ENCODE results near the gene PSPC1.

- TF ChIP-seq, protein P1, sequence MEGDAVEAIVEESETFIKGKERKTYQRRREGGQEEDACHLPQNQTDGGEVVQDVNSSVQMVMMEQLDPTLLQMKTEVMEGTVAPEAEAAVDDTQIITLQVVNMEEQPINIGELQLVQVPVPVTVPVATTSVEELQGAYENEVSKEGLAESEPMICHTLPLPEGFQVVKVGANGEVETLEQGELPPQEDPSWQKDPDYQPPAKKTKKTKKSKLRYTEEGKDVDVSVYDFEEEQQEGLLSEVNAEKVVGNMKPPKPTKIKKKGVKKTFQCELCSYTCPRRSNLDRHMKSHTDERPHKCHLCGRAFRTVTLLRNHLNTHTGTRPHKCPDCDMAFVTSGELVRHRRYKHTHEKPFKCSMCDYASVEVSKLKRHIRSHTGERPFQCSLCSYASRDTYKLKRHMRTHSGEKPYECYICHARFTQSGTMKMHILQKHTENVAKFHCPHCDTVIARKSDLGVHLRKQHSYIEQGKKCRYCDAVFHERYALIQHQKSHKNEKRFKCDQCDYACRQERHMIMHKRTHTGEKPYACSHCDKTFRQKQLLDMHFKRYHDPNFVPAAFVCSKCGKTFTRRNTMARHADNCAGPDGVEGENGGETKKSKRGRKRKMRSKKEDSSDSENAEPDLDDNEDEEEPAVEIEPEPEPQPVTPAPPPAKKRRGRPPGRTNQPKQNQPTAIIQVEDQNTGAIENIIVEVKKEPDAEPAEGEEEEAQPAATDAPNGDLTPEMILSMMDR (IDR thresholded peaks at IDR 0.05; ENCODE audit: poor library complexity): no peak
- TF ChIP-seq EZH2 (IDR thresholded peaks at IDR 0.05; ENCODE audit: borderline replicate concordance) (no peak), EZH2phosphoT487 (IDR thresholded peaks at IDR 0.05; ENCODE audit: low read depth, severe bottlenecking, unreplicated experiment) (no peak)
Observed at GRCh38 chr13:19817106-19817505, 34.4 kb upstream of the PSPC1 start.

Measured in hepatocyte (in vitro differentiated cells).